ENCODE data around the gene CEP128. TPM values are rescaled to one million over a fixed set of nuclear protein-coding genes. Genes with fewer than 3 reads are reported as not detected.
A peak's percentile ranks its signal among the peaks of the same experiment; 100 is the strongest.

Gene CEP128
- total RNA-seq, 1 donor, result 8.2 TPM

DNA sequence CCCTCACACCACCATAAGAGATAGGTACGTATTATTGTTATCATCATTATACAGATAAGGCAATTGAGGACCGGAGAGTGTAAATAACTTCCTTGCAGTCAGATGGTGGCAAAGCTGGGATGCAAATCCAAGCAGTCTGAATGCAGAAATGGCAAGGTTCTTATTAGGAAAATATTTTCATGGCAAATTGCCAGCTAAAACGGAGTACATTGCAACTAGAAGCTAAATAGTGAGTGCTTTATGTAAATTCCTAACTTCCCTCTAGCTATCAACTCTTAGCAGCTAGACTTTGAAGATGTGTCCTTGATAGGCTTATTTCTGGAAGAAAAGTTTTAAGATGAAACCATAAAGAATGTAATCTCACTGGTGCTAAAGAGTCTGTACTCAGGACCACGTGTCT, 406.4 kb downstream of the CEP128 start:
- TF ChIP-seq, protein P1, sequence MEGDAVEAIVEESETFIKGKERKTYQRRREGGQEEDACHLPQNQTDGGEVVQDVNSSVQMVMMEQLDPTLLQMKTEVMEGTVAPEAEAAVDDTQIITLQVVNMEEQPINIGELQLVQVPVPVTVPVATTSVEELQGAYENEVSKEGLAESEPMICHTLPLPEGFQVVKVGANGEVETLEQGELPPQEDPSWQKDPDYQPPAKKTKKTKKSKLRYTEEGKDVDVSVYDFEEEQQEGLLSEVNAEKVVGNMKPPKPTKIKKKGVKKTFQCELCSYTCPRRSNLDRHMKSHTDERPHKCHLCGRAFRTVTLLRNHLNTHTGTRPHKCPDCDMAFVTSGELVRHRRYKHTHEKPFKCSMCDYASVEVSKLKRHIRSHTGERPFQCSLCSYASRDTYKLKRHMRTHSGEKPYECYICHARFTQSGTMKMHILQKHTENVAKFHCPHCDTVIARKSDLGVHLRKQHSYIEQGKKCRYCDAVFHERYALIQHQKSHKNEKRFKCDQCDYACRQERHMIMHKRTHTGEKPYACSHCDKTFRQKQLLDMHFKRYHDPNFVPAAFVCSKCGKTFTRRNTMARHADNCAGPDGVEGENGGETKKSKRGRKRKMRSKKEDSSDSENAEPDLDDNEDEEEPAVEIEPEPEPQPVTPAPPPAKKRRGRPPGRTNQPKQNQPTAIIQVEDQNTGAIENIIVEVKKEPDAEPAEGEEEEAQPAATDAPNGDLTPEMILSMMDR (IDR thresholded peaks at IDR 0.05; ENCODE audit: insufficient read depth, low read depth, low read length), result no peak
- H3K4me3 ChIP-seq (ENCODE audit: low read depth, low read length), result no peak overlapping the region
- DNase-seq (ENCODE audit: low read depth), result peak; percentile 23

DNA sequence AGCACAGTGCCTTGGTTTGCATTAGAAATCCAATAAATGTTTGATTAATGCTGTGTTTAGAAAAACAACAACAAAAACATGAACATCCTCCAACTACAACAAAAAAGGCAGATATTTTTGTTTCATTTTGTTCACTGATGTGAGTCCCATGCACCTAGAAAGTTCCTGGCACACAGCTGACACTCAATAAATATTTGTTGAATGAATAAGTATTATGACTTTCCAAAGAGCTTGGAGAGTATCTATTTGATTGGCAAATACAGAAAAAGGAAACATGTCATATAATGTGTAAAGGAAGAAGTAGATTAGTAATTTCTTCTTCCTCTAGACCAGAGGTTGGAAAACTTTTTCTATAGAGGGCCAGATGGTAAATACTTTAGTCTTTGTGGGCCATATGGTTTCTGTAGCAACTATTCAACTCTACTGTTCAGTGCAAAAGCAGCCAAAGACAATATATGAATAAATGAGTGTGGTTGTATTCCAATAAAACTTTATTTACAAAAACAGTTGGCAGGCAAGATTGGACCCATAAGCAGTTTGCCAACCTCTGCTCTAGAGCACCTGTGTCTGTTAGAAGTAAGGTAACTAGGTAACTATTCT, 417.9 kb downstream of the CEP128 start:
- DNase-seq (ENCODE audit: low read depth), result peak; percentile 57
- TF ChIP-seq, protein P1 (IDR thresholded peaks at IDR 0.05; ENCODE audit: insufficient read depth, low read depth, low read length), result no peak

DNA sequence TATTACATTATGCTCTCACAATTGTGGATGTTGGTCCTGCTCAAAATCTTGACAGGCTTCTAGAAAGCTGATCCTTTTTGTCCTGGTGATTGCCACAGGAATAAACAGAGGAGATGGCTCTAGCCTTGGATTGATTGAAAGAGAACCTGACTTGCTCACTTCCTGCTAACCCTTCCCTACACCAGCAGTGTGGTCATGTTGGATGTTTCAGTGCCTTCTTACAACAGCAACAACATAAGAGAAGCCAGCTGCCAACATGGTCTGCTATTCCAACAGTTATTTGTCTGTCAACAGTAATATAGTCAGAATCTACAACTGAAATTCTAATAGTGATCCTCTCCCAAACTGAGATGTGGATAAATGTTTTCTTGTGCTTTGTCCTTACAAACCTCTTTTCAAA, 418.6 kb downstream of the CEP128 start:
- DNase-seq (ENCODE audit: low read depth), result no peak

More for the DNA sequence above, 417.9 kb downstream of the CEP128 start:
- H3K4me3 ChIP-seq (ENCODE audit: low read depth, low read length), result no peak overlapping the region

DNA sequence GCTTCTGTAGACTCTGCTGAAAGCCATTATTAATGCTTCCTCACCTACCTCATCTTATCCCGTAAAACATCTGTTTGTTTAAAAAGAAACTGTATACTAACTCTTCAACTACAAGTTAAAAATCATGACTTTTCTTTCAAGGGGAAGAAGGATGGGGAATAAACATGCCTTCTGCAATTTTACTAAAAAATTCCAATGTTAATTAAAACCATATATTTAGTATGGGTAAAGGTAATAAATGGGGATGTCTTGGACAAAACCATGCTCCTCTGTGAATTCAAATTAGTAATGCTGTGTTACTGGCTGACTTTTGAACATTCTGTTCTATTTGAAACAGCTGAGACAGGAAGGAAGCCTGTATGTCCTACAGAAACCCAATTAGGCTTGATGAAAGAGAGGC, 419.1 kb downstream of the CEP128 start:
- TF ChIP-seq, protein P1 (IDR thresholded peaks at IDR 0.05; ENCODE audit: insufficient read depth, low read depth, low read length), result no peak
- no peak overlapping the region for H3K4me3 ChIP-seq (ENCODE audit: low read depth, low read length)
- DNase-seq (ENCODE audit: low read depth), result no peak

More for the DNA sequence above, 418.6 kb downstream of the CEP128 start:
- no peak overlapping the region for H3K4me3 ChIP-seq (ENCODE audit: low read depth, low read length)
- TF ChIP-seq, protein P1 (IDR thresholded peaks at IDR 0.05; ENCODE audit: insufficient read depth, low read depth, low read length), result no peak

DNA sequence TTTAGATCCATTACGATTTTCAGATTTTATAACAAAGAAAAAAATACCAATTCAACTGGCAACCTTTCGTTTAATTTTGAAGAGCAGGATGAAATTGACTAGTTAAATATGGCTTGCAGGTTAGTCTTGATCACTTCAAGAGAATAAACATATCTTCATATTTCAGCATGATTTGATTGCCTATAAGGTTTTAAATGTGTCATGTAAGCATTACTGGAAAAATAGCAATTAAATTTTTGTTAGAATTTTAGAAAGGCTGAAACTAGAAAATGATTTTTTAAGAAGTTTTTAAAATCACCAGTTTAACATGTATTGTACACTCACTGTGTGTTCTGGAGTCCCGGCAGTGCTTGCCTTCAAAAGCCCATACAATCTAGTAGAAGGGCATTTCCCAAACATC, 420.1 kb downstream of the CEP128 start:
- no peak for DNase-seq (ENCODE audit: low read depth)
- TF ChIP-seq, protein P1 (IDR thresholded peaks at IDR 0.05; ENCODE audit: insufficient read depth, low read depth, low read length), result no peak
- no peak overlapping the region for H3K4me3 ChIP-seq (ENCODE audit: low read depth, low read length)

DNA sequence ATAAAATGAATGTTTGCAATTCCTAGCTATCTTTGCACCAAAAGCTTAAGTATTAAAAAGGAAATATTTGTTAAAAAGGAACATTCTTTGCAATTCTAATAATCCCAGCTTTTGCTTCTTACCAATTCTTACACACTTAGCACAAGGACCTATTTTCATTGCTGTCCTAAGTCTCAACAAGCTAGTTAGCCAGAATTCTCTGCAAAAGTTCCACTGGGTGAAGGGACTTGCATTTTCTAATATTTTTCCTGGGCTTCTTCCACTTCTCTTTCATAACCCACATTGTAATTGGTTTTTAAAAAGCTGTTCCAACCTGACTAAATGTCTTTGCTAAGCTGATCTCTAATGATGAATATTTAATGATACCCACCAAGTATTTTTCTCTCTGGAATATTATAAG, 422.5 kb downstream of the CEP128 start:
- no peak overlapping the region for H3K4me3 ChIP-seq (ENCODE audit: low read depth, low read length)
- DNase-seq (ENCODE audit: low read depth), result no peak
- TF ChIP-seq, protein P1 (IDR thresholded peaks at IDR 0.05; ENCODE audit: insufficient read depth, low read depth, low read length), result no peak

DNA sequence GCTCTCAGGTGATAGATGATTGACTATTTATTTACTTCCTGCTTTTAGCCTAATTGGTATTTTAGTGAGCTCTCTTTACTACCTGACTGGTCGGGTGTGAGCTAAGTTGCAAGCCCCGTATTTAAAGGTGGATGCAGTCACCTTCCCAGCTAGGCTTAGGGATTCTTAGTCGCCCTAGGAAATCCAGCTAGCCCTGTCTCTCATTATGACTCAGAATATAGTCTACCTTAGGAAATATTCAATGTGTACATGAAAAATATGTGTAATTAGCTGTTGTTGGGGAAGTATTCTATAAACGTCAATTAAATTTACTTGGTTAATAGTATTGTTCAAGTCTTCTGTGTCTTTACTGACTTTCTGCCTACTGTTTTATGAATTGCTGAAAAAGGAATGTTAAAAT, 423.4 kb downstream of the CEP128 start:
- H3K4me3 ChIP-seq (ENCODE audit: low read depth, low read length), result no peak overlapping the region
- TF ChIP-seq, protein P1 (IDR thresholded peaks at IDR 0.05; ENCODE audit: insufficient read depth, low read depth, low read length), result no peak
- DNase-seq (ENCODE audit: low read depth), result no peak

All from fibroblast of villous mesenchyme (primary cell).